K562 (cell line): ENCODE measurements around the gene CXCL14. TPM values are rescaled to one million over a fixed set of nuclear protein-coding genes. Genes with fewer than 3 reads are reported as not detected.

Experiments used
- TBP ChIP-seq: optimal IDR thresholded peaks from 2 replicates; pipeline ENCODE3; 2011; ENCODE audit warnings: low read depth, low read length, improper control_type of control experiment
- polyA plus RNA-seq, 8 experiments: library from polyadenylated mRNA; depleted of rRNA in 4 of 8; stranded (reverse) in 5 of 8; unstranded in 3 of 8; fragments of >200 nt; fragmentation: Nextera tagmentation in 2 of 8; fragmentation: Illumina TruSeq in 1 of 8; extraction: Ambion mirVana in 2 of 8; extraction: Trizol in 1 of 8; gene quantifications; 2 replicates each; pipeline versions ENCODE4 v1.2.1 to v1.2.3, GENCODE V29; 2011 to 2014; ENCODE audit warnings: inconsistent platforms in 1 of 8, missing spikeins in 1 of 8
- total RNA-seq, 7 experiments: library from RNA; depleted of rRNA in 6 of 7; stranded (reverse); fragments of >200 nt in 6 of 7; fragmentation: Illumina TruSeq in 2 of 7; extraction: Trizol in 2 of 7; gene quantifications; 2 replicates each; pipeline versions ENCODE4 v1.2.1 to v1.2.3, GENCODE V29; 2011 to 2021; ENCODE audit warnings: low replicate concordance in 1 of 7
- TF ChIP-seq, protein P1 (sequence below), 2 experiments: fragments of 450-650 bp; IDR thresholded peaks; 2 replicates each; pipeline ENCODE4 v1.6.1; 2016; ENCODE audit warnings: mild to moderate bottlenecking in 2 of 2, borderline replicate concordance in 1 of 2, low read depth in 1 of 2, moderate library complexity in 1 of 2

The CXCL14 gene
- total and polyA plus RNA-seq, 9 of the 15 experiments (the other 6 are each of a cell fraction or from before 2014, with no cell fraction given) = not detected

DNA sequence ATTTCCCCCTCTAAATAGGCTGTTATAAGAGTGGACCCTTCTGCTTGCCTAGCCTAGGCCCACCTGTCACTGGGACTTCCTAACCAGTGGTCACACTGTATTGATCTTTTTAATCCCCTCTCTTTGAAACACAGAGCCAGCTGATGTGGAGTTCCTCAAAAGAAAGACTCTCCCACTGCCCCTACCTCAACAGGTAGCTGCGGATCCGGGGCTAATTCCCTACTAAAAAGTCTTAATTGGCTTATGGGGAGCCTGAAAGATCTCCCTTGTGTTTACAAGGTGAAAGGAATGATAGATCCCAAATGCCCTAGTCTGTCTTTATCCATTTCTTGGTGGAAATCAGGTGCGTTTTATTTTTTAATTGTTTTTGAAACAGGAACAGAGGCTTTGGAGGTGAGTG, 45.0 kb downstream of the CXCL14 start (continued):
- TF ChIP-seq, protein P1, sequence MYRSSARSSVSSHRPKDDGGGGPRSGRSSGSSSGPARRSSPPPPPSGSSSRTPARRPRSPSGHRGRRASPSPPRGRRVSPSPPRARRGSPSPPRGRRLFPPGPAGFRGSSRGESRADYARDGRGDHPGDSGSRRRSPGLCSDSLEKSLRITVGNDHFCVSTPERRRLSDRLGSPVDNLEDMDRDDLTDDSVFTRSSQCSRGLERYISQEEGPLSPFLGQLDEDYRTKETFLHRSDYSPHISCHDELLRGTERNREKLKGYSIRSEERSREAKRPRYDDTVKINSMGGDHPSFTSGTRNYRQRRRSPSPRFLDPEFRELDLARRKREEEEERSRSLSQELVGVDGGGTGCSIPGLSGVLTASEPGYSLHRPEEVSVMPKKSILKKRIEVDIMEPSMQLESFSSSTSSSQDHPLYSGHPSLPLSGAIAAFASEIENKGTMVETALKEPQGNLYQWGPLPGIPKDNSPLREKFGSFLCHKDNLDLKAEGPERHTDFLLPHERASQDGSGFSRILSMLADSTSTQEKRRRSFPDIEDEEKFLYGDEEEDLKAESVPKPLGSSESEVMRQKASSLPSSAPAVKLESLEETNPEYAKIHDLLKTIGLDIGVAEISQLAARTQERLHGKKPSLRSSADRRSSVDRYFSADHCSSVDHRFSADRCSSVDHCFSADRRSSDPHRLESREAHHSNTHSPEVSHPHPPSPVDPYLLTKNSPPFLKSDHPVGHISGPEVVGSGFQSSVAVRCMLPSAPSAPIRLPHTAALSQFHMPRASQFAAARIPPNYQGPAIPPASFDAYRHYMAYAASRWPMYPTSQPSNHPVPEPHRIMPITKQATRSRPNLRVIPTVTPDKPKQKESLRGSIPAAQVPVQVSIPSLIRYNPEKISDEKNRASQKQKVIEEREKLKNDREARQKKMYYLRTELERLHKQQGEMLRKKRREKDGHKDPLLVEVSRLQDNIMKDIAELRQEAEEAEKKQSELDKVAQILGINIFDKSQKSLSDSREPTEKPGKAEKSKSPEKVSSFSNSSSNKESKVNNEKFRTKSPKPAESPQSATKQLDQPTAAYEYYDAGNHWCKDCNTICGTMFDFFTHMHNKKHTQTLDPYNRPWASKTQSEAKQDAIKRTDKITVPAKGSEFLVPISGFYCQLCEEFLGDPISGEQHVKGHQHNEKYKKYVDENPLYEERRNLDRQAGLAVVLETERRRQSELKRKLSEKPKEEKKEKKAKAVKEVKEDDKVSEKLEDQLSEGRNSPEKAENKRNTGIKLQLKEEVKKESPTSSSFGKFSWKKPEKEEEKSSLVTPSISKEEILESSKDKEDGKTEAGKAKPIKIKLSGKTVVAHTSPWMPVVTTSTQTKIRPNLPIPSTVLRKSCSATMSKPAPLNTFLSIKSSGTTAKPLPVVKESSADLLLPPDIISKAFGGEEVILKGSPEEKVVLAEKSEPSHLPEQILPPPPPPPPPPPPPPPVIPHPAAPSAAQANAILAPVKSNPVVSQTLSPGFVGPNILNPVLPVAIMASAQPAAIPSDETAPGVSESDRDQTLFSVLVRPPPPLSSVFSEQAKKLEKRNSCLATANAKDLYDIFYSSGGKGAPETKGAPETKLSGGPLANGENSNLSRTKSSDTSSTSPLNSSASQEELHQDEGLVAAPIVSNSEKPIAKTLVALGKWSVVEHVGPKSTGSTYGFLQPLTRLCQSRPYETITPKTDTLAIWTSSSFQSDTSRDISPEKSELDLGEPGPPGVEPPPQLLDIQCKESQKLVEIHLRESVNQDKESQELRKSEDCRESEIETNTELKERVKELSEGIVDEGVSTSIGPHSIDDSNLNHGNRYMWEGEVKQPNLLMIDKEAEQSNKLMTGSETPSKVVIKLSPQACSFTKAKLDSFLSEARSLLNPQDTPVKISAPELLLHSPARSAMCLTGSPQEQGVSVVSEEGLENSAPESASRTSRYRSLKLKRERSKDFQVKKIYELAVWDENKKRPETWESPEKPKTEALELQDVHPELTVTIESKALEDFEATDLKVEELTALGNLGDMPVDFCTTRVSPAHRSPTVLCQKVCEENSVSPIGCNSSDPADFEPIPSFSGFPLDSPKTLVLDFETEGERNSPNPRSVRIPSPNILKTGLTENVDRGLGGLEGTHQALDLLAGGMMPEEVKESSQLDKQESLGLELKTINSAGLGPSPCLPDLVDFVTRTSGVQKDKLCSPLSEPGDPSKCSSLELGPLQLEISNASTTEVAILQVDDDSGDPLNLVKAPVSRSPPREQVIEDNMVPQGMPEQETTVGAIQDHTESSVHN (IDR thresholded peaks at IDR 0.05; ENCODE audit: borderline replicate concordance in 1 of 2, low read depth in 1 of 2) = no peak
- no peak for TF ChIP-seq TBP
